Keratinocyte (primary cell): Measurements from ENCODE around the gene SNAI3. TPM values are rescaled to one million over a fixed set of nuclear protein-coding genes. Genes with fewer than 3 reads are reported as not detected.

Source experiments
- DNase-seq: peaks from one replicate; pipeline ENCODE4 v3.0.0-alpha.2; 2011; ENCODE audit warnings: low read depth, missing footprints, low spot score
- FAIRE-seq: peaks from 2 replicates; lab custom pipeline; 2011; peaks lifted over from hg19 to GRCh38; lab: Jason Lieb, UNC
- H2AFZ ChIP-seq: 2 replicates; pipeline ENCODE4 v1.6.0; 2012; ENCODE audit warnings: low read length, control low read depth, inconsistent platforms; ENCODE audit not compliant: control insufficient read depth
- H3K27ac ChIP-seq: 2 replicates; pipeline ENCODE4 v1.5.1; 2011; ENCODE audit warnings: low read length; ENCODE audit not compliant: control insufficient read depth, insufficient read depth
- H3K27me3 ChIP-seq: 3 replicates; pipeline ENCODE4 v1.6.0; 2011; ENCODE audit warnings: low read length; ENCODE audit not compliant: control insufficient read depth, insufficient read depth; ENCODE audit errors: extremely low read depth
- H3K36me3 ChIP-seq, 2 experiments: 2 replicates in 1 of 2; 3 replicates in 1 of 2; pipeline ENCODE4 v1.5.1; 2011; ENCODE audit warnings: low read length in 2 of 2, mild to moderate bottlenecking in 1 of 2; ENCODE audit not compliant: control insufficient read depth in 2 of 2, insufficient read depth in 2 of 2; ENCODE audit errors: extremely low read depth in 1 of 2
- H3K4me1 ChIP-seq: 3 replicates; pipeline ENCODE4 v1.5.1; 2011; ENCODE audit warnings: low read length; ENCODE audit not compliant: control insufficient read depth, insufficient read depth; ENCODE audit errors: extremely low read depth
- H3K4me2 ChIP-seq: 3 replicates; pipeline ENCODE4 v1.6.0; 2011; ENCODE audit warnings: low read depth, low read length; ENCODE audit not compliant: control insufficient read depth, insufficient read depth; ENCODE audit errors: extremely low read depth
- H3K4me3 ChIP-seq, 3 experiments: fragments of 200-600 bp in 1 of 3; sonication (generic) in 1 of 3; 2 replicates in 2 of 3; 3 replicates in 1 of 3; pipeline ENCODE4 v1.5.1; 2011 to 2016; ENCODE audit warnings: low read length in 3 of 3, mild to moderate bottlenecking in 3 of 3, control low read depth in 2 of 3, inconsistent platforms in 1 of 3, low read depth in 1 of 3, mixed read lengths in 1 of 3, mixed run types in 1 of 3, moderate library complexity in 1 of 3; ENCODE audit not compliant: control insufficient read depth in 2 of 3, insufficient read depth in 2 of 3; ENCODE audit errors: extremely low read depth in 1 of 3
- H3K79me2 ChIP-seq: 2 replicates; pipeline ENCODE4 v1.6.0; 2012; ENCODE audit warnings: low read length; ENCODE audit not compliant: control insufficient read depth, insufficient read depth
- H3K9ac ChIP-seq: 3 replicates; pipeline ENCODE4 v1.6.0; 2011; ENCODE audit warnings: low read length; ENCODE audit not compliant: control insufficient read depth, insufficient read depth; ENCODE audit errors: extremely low read depth
- H3K9me1 ChIP-seq: 3 replicates; pipeline ENCODE4 v1.6.0; 2011; ENCODE audit warnings: low read length; ENCODE audit not compliant: control insufficient read depth, insufficient read depth; ENCODE audit errors: extremely low read depth
- H3K9me3 ChIP-seq: 2 replicates; pipeline ENCODE4 v1.5.1; 2012; ENCODE audit warnings: low read depth, low read length; ENCODE audit not compliant: control insufficient read depth
- H4K20me1 ChIP-seq: 3 replicates; pipeline ENCODE4 v1.6.0; 2011; ENCODE audit warnings: low read length; ENCODE audit not compliant: control insufficient read depth, insufficient read depth; ENCODE audit errors: extremely low read depth
- CTCF ChIP-seq, 3 experiments: IDR thresholded peaks in 1 of 3; conservative IDR thresholded peaks in 1 of 3; optimal IDR thresholded peaks in 1 of 3; 2 replicates in 2 of 3; 3 replicates in 1 of 3; pipeline versions ENCODE3 to v1.5.1; 2011; ENCODE audit warnings: low read length in 3 of 3, mild to moderate bottlenecking in 3 of 3, moderate library complexity in 2 of 3, control low read depth in 1 of 3, inconsistent platforms in 1 of 3; ENCODE audit not compliant: insufficient read depth in 2 of 3; ENCODE audit errors: extremely low read depth in 1 of 3
- EZH2 ChIP-seq: IDR thresholded peaks from one replicate; pipeline ENCODE4 v1.6.1; 2012; ENCODE audit warnings: inconsistent platforms, mild to moderate bottlenecking, low read length, moderate library complexity
- dilution Hi-C: fragments of 300-500 bp; cut with MboI; formaldehyde crosslinking; loops from one replicate; pipeline ENCODE4 v1.7.0; 2020; ENCODE audit warnings: low sequenced_read_pairs; ENCODE audit not compliant: extremely low pct_ligation_motif_present
- polyA plus RNA-seq, 5 experiments: library from polyadenylated mRNA; depleted of rRNA in 3 of 5; stranded (reverse) in 3 of 5; stranded (forward) in 1 of 5; unstranded in 1 of 5; fragments of >200 nt; gene quantifications; 1 replicate in 1 of 5; 2 replicates in 3 of 5; 3 replicates in 1 of 5; pipeline versions ENCODE4 v1.2.1 to v1.2.3, GENCODE V29; 2011 to 2012; ENCODE audit warnings: missing spikeins in 2 of 5, low read depth in 1 of 5, low replicate concordance in 1 of 5

The SNAI3 gene
- polyA plus RNA-seq, 1 donor (not counting 4 experiments of a cell fraction or from before 2014, with no cell fraction given), result not detected

- Histone ChIP-seq H3K36me3 (peaks cover 4 to 5% of the 10 kb centered on the region in 2 experiments), H3K4me3 (peak within 1 kb of the TSS; percentile 92 to 97 (median 95)), H3K27ac (peak within 1 kb of the TSS; percentile 58), H4K20me1 (no peaks in the 10 kb centered on the region), H3K9ac (peak within 1 kb of the TSS; percentile 85), H3K79me2 (peaks cover 21% of the 10 kb centered on the region), H3K27me3 (no peaks in the 10 kb centered on the region), H3K4me2 (peak within 1 kb of the TSS; percentile 91), H2AFZ (peak within 1 kb of the TSS; percentile 89), H3K9me1 (no peaks in the 10 kb centered on the region), H3K9me3 (no peaks in the 10 kb centered on the region), H3K4me1 (peaks cover 9% of the 10 kb centered on the region)
- TF ChIP-seq CTCF (optimal IDR thresholded peaks at IDR 0.05 in 1 of 3, IDR thresholded peaks at IDR 0.05 in 1 of 3, conservative IDR thresholded peaks at IDR 0.05 in 1 of 3; ENCODE audit: extremely low read depth in 1 of 3, insufficient read depth in 2 of 3, low read length in 3 of 3) (no peak), EZH2 (no peak)
- DNase-seq (no peak), FAIRE-seq (no peak)
- dilution Hi-C loops, result no loop called here
Measured at GRCh38 chr16:88706229-88706964, 20.1 kb upstream of the SNAI3 start, which contains the start of the genes CTU2 and RNF166. CTU2 (plus strand) TSS chr16:88706503; CDS start chr16:88706531, 28 bp downstream. RNF166 (minus strand) TSS chr16:88706408; CDS start chr16:88706325, 83 bp downstream.

- peaks cover 9% of the 10 kb centered on the region for H3K4me1 ChIP-seq
- H3K4me3 ChIP-seq, result peak overlapping the region; percentile 92 to 97 (median 95)
- TF ChIP-seq CTCF (optimal IDR thresholded peaks at IDR 0.05 in 1 of 3, IDR thresholded peaks at IDR 0.05 in 1 of 3, conservative IDR thresholded peaks at IDR 0.05 in 1 of 3; ENCODE audit: extremely low read depth in 1 of 3, insufficient read depth in 2 of 3, low read length in 3 of 3) (no peak), EZH2 (no peak)
- peak overlapping the region; percentile 22 for H2AFZ ChIP-seq
- no peaks in the 10 kb centered on the region for H3K27me3 ChIP-seq
- FAIRE-seq (no peak), DNase-seq (no peak)
- no peaks in the 10 kb centered on the region for H3K9me1 ChIP-seq
- no peaks in the 10 kb centered on the region for H4K20me1 ChIP-seq
- peaks cover 2 to 5% of the 10 kb centered on the region in 2 experiments for H3K36me3 ChIP-seq
- dilution Hi-C loops, result no loop called here
- peaks cover 21% of the 10 kb centered on the region for H3K79me2 ChIP-seq
- H3K9ac ChIP-seq, result peak overlapping the region; percentile 85
- no peak overlapping the region for H3K27ac ChIP-seq
- no peaks in the 10 kb centered on the region for H3K9me3 ChIP-seq
- H3K4me2 ChIP-seq, result peak overlapping the region; percentile 91
Measured at GRCh38 chr16:88705801-88706228, 19.5 kb upstream of the SNAI3 start.
